HepG2 (cell line): ENCODE results near the gene SRCIN1. TPM values are rescaled to one million over a fixed set of nuclear protein-coding genes. Genes with fewer than 3 reads are reported as not detected.
A peak's percentile ranks its signal among the peaks of the same experiment; 100 is the strongest.

ENCODE experiments used
- ETV6 ChIP-seq: sonication (generic); formaldehyde crosslinking; conservative IDR thresholded peaks from 2 replicates; pipeline ENCODE4 v1.4.0; 2020; ENCODE audit warnings: missing genetic modification reagents
- HDAC6 ChIP-seq: fragments of 200-600 bp; sonication (generic); IDR thresholded peaks from 2 replicates; pipeline ENCODE4 v1.7.0; 2017; ENCODE audit warnings: mild to moderate bottlenecking, antibody characterized with exemption, low read length, low read depth
- HNF4G ChIP-seq, 2 experiments: sonication (generic) in 1 of 2; formaldehyde crosslinking in 1 of 2; IDR thresholded peaks; 2 replicates each; pipeline versions ENCODE4 v1.4.0 to v1.6.1; 2011 to 2020; ENCODE audit warnings: borderline replicate concordance in 2 of 2, low read depth in 2 of 2, mild to moderate bottlenecking in 2 of 2, low read length in 1 of 2, missing genetic modification reagents in 1 of 2, moderate library complexity in 1 of 2
- IKZF5 ChIP-seq: IDR thresholded peaks from 2 replicates; pipeline ENCODE4 v1.6.1; 2018; ENCODE audit warnings: missing genetic modification reagents, mild to moderate bottlenecking, missing compliant biosample characterization
- KLF13 ChIP-seq: sonication (generic); formaldehyde crosslinking; IDR thresholded peaks from 2 replicates; pipeline ENCODE4 v1.4.0; 2020; ENCODE audit warnings: mild to moderate bottlenecking, missing genetic modification reagents
- MAF1 ChIP-seq: sonication (generic); formaldehyde crosslinking; IDR thresholded peaks from 2 replicates; pipeline ENCODE4 v1.5.0; 2020; ENCODE audit warnings: missing genetic modification reagents, borderline replicate concordance
- MNT ChIP-seq: fragments of 450-650 bp; IDR thresholded peaks from 2 replicates; pipeline ENCODE4 v1.6.1; 2016
- NRL ChIP-seq: sonication (generic); formaldehyde crosslinking; IDR thresholded peaks from 2 replicates; pipeline ENCODE4 v1.5.0; 2020; ENCODE audit warnings: missing genetic modification reagents, mild to moderate bottlenecking, moderate library complexity, borderline replicate concordance
- RNF2 ChIP-seq: fragments of 450-650 bp; conservative IDR thresholded peaks from 2 replicates; pipeline ENCODE4 v1.6.1; 2016; ENCODE audit warnings: low read depth
- SMAD9 ChIP-seq: sonication (generic); formaldehyde crosslinking; IDR thresholded peaks from 2 replicates; pipeline ENCODE4 v1.5.1; 2020; ENCODE audit warnings: mild to moderate bottlenecking, missing genetic modification reagents
- TFDP1 ChIP-seq: IDR thresholded peaks from 2 replicates; pipeline ENCODE4 v1.6.1; 2016; ENCODE audit warnings: missing compliant biosample characterization, missing genetic modification reagents, borderline replicate concordance
- ZKSCAN8 ChIP-seq: IDR thresholded peaks from 2 replicates; pipeline ENCODE4 v1.6.1; 2016; ENCODE audit warnings: borderline replicate concordance, missing genetic modification reagents, missing compliant biosample characterization
- ZNF124 ChIP-seq: sonication (generic); formaldehyde crosslinking; IDR thresholded peaks from 2 replicates; pipeline ENCODE4 v1.4.0; 2020; ENCODE audit warnings: missing genetic modification reagents
- ZNF468 ChIP-seq: sonication (generic); formaldehyde crosslinking; IDR thresholded peaks from 2 replicates; pipeline ENCODE4 v1.8.0; 2022; ENCODE audit warnings: mild to moderate bottlenecking, moderate library complexity, missing genetic modification reagents
- ZNF510 ChIP-seq: sonication (generic); formaldehyde crosslinking; IDR thresholded peaks from 2 replicates; pipeline ENCODE4 v1.4.0; 2020; ENCODE audit warnings: low read depth, mild to moderate bottlenecking, missing genetic modification reagents
- ZNF607 ChIP-seq: sonication (generic); formaldehyde crosslinking; IDR thresholded peaks from 2 replicates; pipeline ENCODE4 v1.5.1; 2020; ENCODE audit warnings: missing genetic modification reagents, mild to moderate bottlenecking, borderline replicate concordance
- ZNF737 ChIP-seq: sonication (generic); formaldehyde crosslinking; IDR thresholded peaks from 2 replicates; pipeline ENCODE4 v1.5.0; 2020; ENCODE audit warnings: missing genetic modification reagents, mild to moderate bottlenecking, borderline replicate concordance
- polyA plus RNA-seq, 8 experiments: library from polyadenylated mRNA; depleted of rRNA in 3 of 8; stranded (reverse) in 7 of 8; unstranded in 1 of 8; fragments of >200 nt; fragmentation: Illumina TruSeq in 4 of 8; extraction: Trizol in 4 of 8; gene quantifications; 2 replicates each; pipeline versions ENCODE4 v1.2.1 to v1.2.3, GENCODE V29; 2011 to 2016; ENCODE audit warnings: low read depth in 4 of 8, missing spikeins in 1 of 8, mixed read lengths in 1 of 8; ENCODE audit not compliant: insufficient read depth in 1 of 8
- total RNA-seq, 5 experiments: library from RNA; depleted of rRNA; stranded (reverse); fragments of >200 nt; fragmentation: Illumina TruSeq; extraction: Trizol; gene quantifications; 2 replicates each; pipeline ENCODE4 v1.2.3, GENCODE V29; 2016; ENCODE audit warnings: low read depth in 1 of 5
- TF ChIP-seq, protein P1 (sequence below): IDR thresholded peaks from 2 replicates; pipeline ENCODE4 v1.4.0; 2020; ENCODE audit warnings: mild to moderate bottlenecking, missing genetic modification reagents
- TF ChIP-seq, protein P2 (sequence below): sonication (generic); formaldehyde crosslinking; IDR thresholded peaks from 2 replicates; pipeline ENCODE4 v1.4.0; 2020; ENCODE audit warnings: missing genetic modification reagents

Gene SRCIN1
- total and polyA plus RNA-seq, 2 of the 13 experiments (the other 11 are each of a cell fraction or from before 2014, with no cell fraction given): 1.2 to 9.6 TPM

DNA sequence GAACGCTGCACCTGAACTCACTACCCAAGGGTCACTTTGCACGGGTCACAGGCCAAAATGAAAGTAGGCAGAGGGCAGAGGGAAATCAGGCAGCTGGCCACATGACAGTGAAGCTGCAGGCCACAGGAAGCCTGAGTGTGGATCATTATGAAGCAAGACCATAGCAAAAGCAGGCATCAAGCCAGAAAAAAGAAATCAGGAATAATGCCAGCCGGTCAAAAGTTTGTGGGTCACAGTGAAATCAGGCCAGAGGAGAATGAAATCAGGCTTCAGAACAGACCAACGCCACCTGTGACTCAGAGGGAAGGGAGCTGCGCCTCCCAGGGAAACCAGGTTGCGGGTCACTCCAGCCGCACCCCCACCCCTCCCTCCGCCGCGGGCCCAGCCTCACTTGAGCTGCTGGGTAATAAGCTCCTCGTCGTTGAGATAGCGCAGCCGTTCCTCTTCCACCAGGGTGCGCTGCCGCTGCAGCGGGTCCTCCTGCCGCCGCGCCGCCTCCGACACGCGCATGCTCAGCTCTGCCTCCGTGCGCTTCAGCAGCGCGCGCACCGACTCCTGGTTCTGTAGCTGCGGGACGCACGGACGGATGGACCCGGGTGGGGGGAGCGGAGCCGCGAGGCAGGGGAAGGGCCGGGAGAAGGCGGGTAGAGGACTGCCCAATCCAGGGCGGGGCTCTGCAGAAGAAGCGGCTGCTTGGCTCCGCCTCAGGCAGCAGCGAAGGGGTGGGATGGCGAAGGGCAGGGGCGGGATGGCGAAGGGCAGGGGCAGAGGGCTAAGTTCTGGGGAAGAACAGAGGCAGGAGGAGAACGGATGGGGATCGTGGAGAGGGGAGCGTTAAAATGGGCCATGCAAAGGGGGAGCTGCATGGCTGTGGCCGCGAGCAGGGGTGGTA, 47.7 kb downstream of the SRCIN1 start (continued):
- no peak for TF ChIP-seq MAF1
- no peak for TF ChIP-seq KLF13
- TF ChIP-seq SMAD9 (CRISPR knock-in tag): no peak
- no peak; the same call in 1 of the 2 replicates for TF ChIP-seq ETV6 (CRISPR knock-in tag)
- TF ChIP-seq ZKSCAN8 (CRISPR knock-in tag): no peak
- no peak for TF ChIP-seq HNF4G (IDR thresholded peaks at IDR 0.05; ENCODE audit: borderline replicate concordance, low read depth, low read length)
- TF ChIP-seq HNF4G (CRISPR knock-in tag; IDR thresholded peaks at IDR 0.05; ENCODE audit: borderline replicate concordance, low read depth): 0 out of 2 replicates have a peak, but pooled peaks have one; percentile 44
- peak; percentile 82 for TF ChIP-seq ZNF607 (CRISPR knock-in tag)
- TF ChIP-seq ZNF468 (CRISPR knock-in tag): no peak
- TF ChIP-seq ZNF124 (CRISPR knock-in tag): peak; percentile 63; the same call in 1 of the 2 replicates
- peak; percentile 94; the same call in 1 of the 2 replicates for TF ChIP-seq TFDP1 (CRISPR knock-in tag)
- TF ChIP-seq RNF2: no peak
- no peak for TF ChIP-seq HDAC6
- TF ChIP-seq ZNF737: no peak
- no peak for TF ChIP-seq MNT
- TF ChIP-seq, protein P1, sequence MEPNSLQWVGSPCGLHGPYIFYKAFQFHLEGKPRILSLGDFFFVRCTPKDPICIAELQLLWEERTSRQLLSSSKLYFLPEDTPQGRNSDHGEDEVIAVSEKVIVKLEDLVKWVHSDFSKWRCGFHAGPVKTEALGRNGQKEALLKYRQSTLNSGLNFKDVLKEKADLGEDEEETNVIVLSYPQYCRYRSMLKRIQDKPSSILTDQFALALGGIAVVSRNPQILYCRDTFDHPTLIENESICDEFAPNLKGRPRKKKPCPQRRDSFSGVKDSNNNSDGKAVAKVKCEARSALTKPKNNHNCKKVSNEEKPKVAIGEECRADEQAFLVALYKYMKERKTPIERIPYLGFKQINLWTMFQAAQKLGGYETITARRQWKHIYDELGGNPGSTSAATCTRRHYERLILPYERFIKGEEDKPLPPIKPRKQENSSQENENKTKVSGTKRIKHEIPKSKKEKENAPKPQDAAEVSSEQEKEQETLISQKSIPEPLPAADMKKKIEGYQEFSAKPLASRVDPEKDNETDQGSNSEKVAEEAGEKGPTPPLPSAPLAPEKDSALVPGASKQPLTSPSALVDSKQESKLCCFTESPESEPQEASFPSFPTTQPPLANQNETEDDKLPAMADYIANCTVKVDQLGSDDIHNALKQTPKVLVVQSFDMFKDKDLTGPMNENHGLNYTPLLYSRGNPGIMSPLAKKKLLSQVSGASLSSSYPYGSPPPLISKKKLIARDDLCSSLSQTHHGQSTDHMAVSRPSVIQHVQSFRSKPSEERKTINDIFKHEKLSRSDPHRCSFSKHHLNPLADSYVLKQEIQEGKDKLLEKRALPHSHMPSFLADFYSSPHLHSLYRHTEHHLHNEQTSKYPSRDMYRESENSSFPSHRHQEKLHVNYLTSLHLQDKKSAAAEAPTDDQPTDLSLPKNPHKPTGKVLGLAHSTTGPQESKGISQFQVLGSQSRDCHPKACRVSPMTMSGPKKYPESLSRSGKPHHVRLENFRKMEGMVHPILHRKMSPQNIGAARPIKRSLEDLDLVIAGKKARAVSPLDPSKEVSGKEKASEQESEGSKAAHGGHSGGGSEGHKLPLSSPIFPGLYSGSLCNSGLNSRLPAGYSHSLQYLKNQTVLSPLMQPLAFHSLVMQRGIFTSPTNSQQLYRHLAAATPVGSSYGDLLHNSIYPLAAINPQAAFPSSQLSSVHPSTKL (CRISPR knock-in tag): peak; percentile 64
- TF ChIP-seq, protein P2, sequence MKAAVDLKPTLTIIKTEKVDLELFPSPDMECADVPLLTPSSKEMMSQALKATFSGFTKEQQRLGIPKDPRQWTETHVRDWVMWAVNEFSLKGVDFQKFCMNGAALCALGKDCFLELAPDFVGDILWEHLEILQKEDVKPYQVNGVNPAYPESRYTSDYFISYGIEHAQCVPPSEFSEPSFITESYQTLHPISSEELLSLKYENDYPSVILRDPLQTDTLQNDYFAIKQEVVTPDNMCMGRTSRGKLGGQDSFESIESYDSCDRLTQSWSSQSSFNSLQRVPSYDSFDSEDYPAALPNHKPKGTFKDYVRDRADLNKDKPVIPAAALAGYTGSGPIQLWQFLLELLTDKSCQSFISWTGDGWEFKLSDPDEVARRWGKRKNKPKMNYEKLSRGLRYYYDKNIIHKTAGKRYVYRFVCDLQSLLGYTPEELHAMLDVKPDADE (CRISPR knock-in tag): no peak
- no peak for TF ChIP-seq ZNF510 (CRISPR knock-in tag)
- peak; percentile 76; the same call in 1 of the 2 replicates for TF ChIP-seq IKZF5 (CRISPR knock-in tag)
- no peak; the same call in 1 of the 2 replicates for TF ChIP-seq NRL
